Measurements from ENCODE around the gene ABHD16A. TPM values are rescaled to one million over a fixed set of nuclear protein-coding genes. Genes with fewer than 3 reads are reported as not detected.

Gene ABHD16A
- total RNA-seq, 2 experiments from 2014 or later = 57.8 to 64.0 TPM

DNA sequence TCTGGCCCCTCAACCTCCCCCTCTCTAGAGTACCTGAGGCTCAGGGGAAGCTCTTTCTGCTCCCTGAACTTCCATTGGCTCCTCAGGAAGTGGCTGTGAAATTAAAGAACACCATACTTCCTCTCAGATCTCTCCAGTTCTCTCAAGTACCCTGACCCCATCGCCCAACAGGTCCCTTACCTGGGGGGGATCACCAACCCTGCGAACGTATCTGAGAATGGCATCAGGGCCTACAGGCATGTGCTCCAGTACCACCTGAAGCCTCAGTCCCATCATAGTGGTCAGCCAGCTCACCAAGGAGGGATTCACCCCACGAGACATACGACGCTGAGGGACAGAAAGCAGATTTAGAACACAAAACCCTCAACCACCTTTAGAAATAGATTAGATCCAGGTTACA is 62.5 kb downstream of the ABHD16A start:
- H3K9me3 Mint-ChIP-seq = no peaks in the 10 kb centered on the region
- H3K4me3 Mint-ChIP-seq = no peak overlapping the region
- ATAC-seq (ENCODE audit: low read depth) (no peak), DNase-seq (no peak)
- peaks cover 17% of the 10 kb centered on the region for H3K36me3 Mint-ChIP-seq
- POLR2A ChIA-PET = interaction anchor here (1.3 to 2.4 kb wide), 2 partner anchors 12 to 13 kb away, joined by 5 to 10 read pairs; partner anchors contain the start of gene BAG6
- peaks cover 12% of the 10 kb centered on the region for H3K4me1 Mint-ChIP-seq
- no peaks in the 10 kb centered on the region for H3K27me3 Mint-ChIP-seq
- H3K27ac Mint-ChIP-seq = no peak overlapping the region

DNA sequence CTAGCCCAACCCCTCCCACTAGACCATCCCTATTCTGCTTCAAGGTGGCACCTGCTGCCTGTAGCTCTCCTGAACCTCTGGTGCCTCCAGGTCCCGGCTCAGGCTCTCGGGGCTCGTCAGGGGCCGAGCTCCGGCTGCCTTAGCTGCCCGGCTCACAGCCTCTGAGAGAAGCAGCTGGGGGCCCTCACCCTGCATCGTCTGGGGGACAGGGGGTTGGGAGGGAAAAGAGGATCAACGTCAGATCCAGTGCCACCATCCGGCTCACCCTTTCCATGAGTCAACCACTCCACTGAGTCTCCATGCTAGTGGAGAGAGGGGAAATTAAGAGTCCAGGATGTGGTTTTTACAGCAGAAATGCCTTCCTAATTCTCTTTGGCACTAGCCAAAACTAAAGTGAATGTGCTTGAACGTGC is 63.7 kb downstream of the ABHD16A start:
- ATAC-seq (ENCODE audit: low read depth) = no peak
- Mint-ChIP-seq H3K9me3 (no peaks in the 10 kb centered on the region), H3K27ac (no peak overlapping the region), H3K4me3 (no peak overlapping the region), H3K27me3 (no peaks in the 10 kb centered on the region), H3K36me3 (peaks cover 17% of the 10 kb centered on the region), H3K4me1 (peaks cover 8% of the 10 kb centered on the region)
- no peak for DNase-seq
- POLR2A ChIA-PET = interaction anchor here (0.7 to 2.4 kb wide), 5 partner anchors 11 to 21 kb away, joined by 3 to 10 read pairs (median 3); partner anchors contain the start of genes BAG6 and C6orf47

DNA sequence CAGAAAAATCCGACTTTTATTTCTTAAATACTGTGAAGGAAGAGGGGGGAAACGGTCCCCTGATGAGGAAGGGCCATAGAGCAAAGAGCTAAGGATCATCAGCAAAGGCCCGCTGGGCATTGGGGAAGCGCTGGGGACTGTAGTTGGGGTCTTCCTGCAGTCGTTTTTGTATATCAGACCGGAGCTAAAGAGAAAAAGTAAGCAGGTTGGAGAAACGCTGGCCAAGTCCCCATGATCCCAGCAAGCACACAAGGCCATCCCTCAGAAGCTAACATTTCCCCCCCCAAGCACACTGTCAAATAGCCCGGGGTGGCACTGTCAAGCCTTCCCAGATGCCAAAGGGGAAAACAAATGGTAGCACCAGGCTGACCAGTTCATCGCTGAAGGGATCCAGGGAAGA is 64.1 kb downstream of the ABHD16A start:
- no peaks in the 10 kb centered on the region for H3K9me3 Mint-ChIP-seq
- peaks cover 8% of the 10 kb centered on the region for H3K4me1 Mint-ChIP-seq
- no peak overlapping the region for H3K4me3 Mint-ChIP-seq
- POLR2A ChIA-PET = interaction anchor here (0.5 to 2.4 kb wide), 5 partner anchors 11 to 42 kb away, joined by 3 to 10 read pairs (median 3); partner anchors contain the start of gene BAG6
- H3K36me3 Mint-ChIP-seq = peaks cover 18% of the 10 kb centered on the region
- H3K27ac Mint-ChIP-seq = no peak overlapping the region
- DNase-seq (no peak), ATAC-seq (ENCODE audit: low read depth) (no peak)
- no peaks in the 10 kb centered on the region for H3K27me3 Mint-ChIP-seq

Small RNAs within 50 kb of the gene (microRNA-seq; reads per million reads assigned to microRNA genes)
- gene MIR4646 = not detected

Other genes starting within 250 kb of the ABHD16A start
- gene MICB, start 205.2 kb downstream of the ABHD16A start, total RNA-seq = 10 to 100 TPM; 41.5 to 42.8 TPM
- gene MCCD1, start 174.4 kb downstream of the ABHD16A start, total RNA-seq = not detected
- 100 to 1,000 TPM; 531 to 555 TPM for gene DDX39B, start 161.3 kb downstream of the ABHD16A start, total RNA-seq
- gene ATP6V1G2, start 156.7 kb downstream of the ABHD16A start, total RNA-seq = 1 to 10 TPM; 4.5 to 5.5 TPM
- gene NFKBIL1, start 155.7 kb downstream of the ABHD16A start, total RNA-seq = 10 to 100 TPM; 15.4 to 17.6 TPM
- gene LTA, start 131.0 kb downstream of the ABHD16A start, total RNA-seq = 10 to 100 TPM; 15.2 to 16.7 TPM
- 10 to 100 TPM; 18.5 to 18.6 TPM for gene TNF, start 127.8 kb downstream of the ABHD16A start, total RNA-seq
- gene LTB, start 120.9 kb downstream of the ABHD16A start, total RNA-seq = 100 to 1,000 TPM; 426 to 431 TPM
- 100 to 1,000 TPM in 1 of 2 experiments, 10 to 100 TPM in 1; 91.8 to 105 TPM for gene LST1, start 117.0 kb downstream of the ABHD16A start, total RNA-seq
- gene NCR3, start 110.3 kb downstream of the ABHD16A start, total RNA-seq = 10 to 100 TPM; 69.7 to 70.0 TPM
- 100 to 1,000 TPM; 117 to 118 TPM for gene AIF1, start 88.1 kb downstream of the ABHD16A start, total RNA-seq
- gene PRRC2A, start 82.6 kb downstream of the ABHD16A start, total RNA-seq = 100 to 1,000 TPM; 257 to 278 TPM
- 100 to 1,000 TPM; 242 to 251 TPM for gene BAG6, start 50.7 kb downstream of the ABHD16A start, total RNA-seq
- 1 to 10 TPM; 3.1 to 4.6 TPM for gene APOM, start 47.4 kb downstream of the ABHD16A start, total RNA-seq
- gene C6orf47, start 42.5 kb downstream of the ABHD16A start, total RNA-seq = 10 to 100 TPM; 30.7 to 32.2 TPM
- gene GPANK1, start 38.3 kb downstream of the ABHD16A start, total RNA-seq = 10 to 100 TPM; 30.7 to 32.0 TPM
- gene CSNK2B, start 37.2 kb downstream of the ABHD16A start, total RNA-seq = 100 to 1,000 TPM; 206 to 216 TPM
- 10 to 100 TPM; 33.8 to 36.4 TPM for gene LY6G5B, start 33.3 kb downstream of the ABHD16A start, total RNA-seq
- gene LY6G5C, start 22.3 kb downstream of the ABHD16A start, total RNA-seq = 1 to 10 TPM; 3.5 to 4.6 TPM
- not detected for gene LY6G6F, start 3.5 kb upstream of the ABHD16A start, total RNA-seq
- gene LY6G6D, start 12.0 kb upstream of the ABHD16A start, total RNA-seq = not detected
- not detected for gene LY6G6C, start 18.4 kb upstream of the ABHD16A start, total RNA-seq
- gene MPIG6B, start 20.0 kb upstream of the ABHD16A start, total RNA-seq = 1 to 10 TPM; 1.2 to 1.5 TPM
- gene DDAH2, start 26.0 kb upstream of the ABHD16A start, total RNA-seq = 10 to 100 TPM; 28.3 to 29.1 TPM
- 100 to 1,000 TPM; 425 to 456 TPM for gene CLIC1, start 33.2 kb upstream of the ABHD16A start, total RNA-seq
- 10 to 100 TPM; 59.2 to 68.2 TPM for gene MSH5, start 36.7 kb upstream of the ABHD16A start, total RNA-seq
- 10 to 100 TPM; 13.1 to 18.1 TPM for gene SAPCD1, start 59.3 kb upstream of the ABHD16A start, total RNA-seq
- gene VWA7, start 74.0 kb upstream of the ABHD16A start, total RNA-seq = 1 to 10 TPM; 5.2 to 5.7 TPM
- 10 to 100 TPM; 68.2 to 75.3 TPM for gene VARS1, start 92.4 kb upstream of the ABHD16A start, total RNA-seq
- 10 to 100 TPM; 89.9 to 97.9 TPM for gene LSM2, start 103.6 kb upstream of the ABHD16A start, total RNA-seq
- gene HSPA1L, start 112.0 kb upstream of the ABHD16A start, total RNA-seq = 1 to 10 TPM; 3.3 to 4.5 TPM
- 10 to 100 TPM; 62.2 to 63.5 TPM for gene HSPA1A, start 112.2 kb upstream of the ABHD16A start, total RNA-seq
- gene HSPA1B, start 124.4 kb upstream of the ABHD16A start, total RNA-seq = 10 to 100 TPM; 49.0 to 55.7 TPM
- gene NEU1, start 159.5 kb upstream of the ABHD16A start, total RNA-seq = 10 to 100 TPM; 15.5 to 16.4 TPM
- not detected for gene SLC44A4, start 175.7 kb upstream of the ABHD16A start, total RNA-seq
- 10 to 100 TPM; 77.5 to 80.6 TPM for gene EHMT2, start 194.4 kb upstream of the ABHD16A start, total RNA-seq
- gene ZBTB12, start 198.8 kb upstream of the ABHD16A start, total RNA-seq = 1 to 10 TPM; 1.4 to 1.9 TPM
- 1 to 10 TPM; 2.1 to 2.2 TPM for gene C2, start 224.4 kb upstream of the ABHD16A start, total RNA-seq
- gene CFB, start 242.8 kb upstream of the ABHD16A start, total RNA-seq = 1 to 10 TPM; 1.2 to 2.1 TPM

All from activated naive CD8-positive, alpha-beta T cell treated with anti-CD3 and anti-CD28 coated beads, Interleukin-2, amount 10 ng/mL, durations not matched to agents 7 days and 5 days (primary cell).